SJCRH30 (cell line): ENCODE data around the gene FBXO40. TPM values are rescaled to one million over a fixed set of nuclear protein-coding genes. Genes with fewer than 3 reads are reported as not detected.
A peak's percentile ranks its signal among the peaks of the same experiment; 100 is the strongest.

ENCODE experiments used
- DNase-seq, 2 experiments: peaks; one replicate each; pipeline ENCODE4 v3.0.0-alpha.2; 2015 to 2020
- H3K27ac ChIP-seq: fragments of 250-450 bp; sonication (Bioruptor Pico); 2 replicates; pipeline ENCODE4 v1.5.1; 2020; ENCODE audit warnings: mild to moderate bottlenecking, moderate library complexity
- H3K27me3 ChIP-seq: fragments of 250-450 bp; sonication (Bioruptor Pico); 2 replicates; pipeline ENCODE4 v1.5.1; 2020; ENCODE audit warnings: mild to moderate bottlenecking, moderate library complexity
- H3K36me3 ChIP-seq: fragments of 250-450 bp; sonication (Bioruptor Pico); 2 replicates; pipeline ENCODE4 v1.5.1; 2020; ENCODE audit warnings: mild to moderate bottlenecking, moderate library complexity
- H3K4me1 ChIP-seq: fragments of 250-450 bp; sonication (Bioruptor Pico); 2 replicates; pipeline ENCODE4 v1.5.1; 2020; ENCODE audit warnings: mild to moderate bottlenecking, moderate library complexity
- H3K4me3 ChIP-seq: fragments of 250-450 bp; sonication (Bioruptor Pico); 2 replicates; pipeline ENCODE4 v1.5.1; 2020; ENCODE audit warnings: mild to moderate bottlenecking, moderate library complexity
- H3K9me3 ChIP-seq: fragments of 250-450 bp; sonication (Bioruptor Pico); replicated peaks from 2 replicates; pipeline ENCODE4 v1.5.1; 2020; ENCODE audit warnings: mild to moderate bottlenecking, moderate library complexity
- total RNA-seq: library from RNA; depleted of rRNA; stranded (reverse); fragments of >200 nt; shearing (Covaris generic); gene quantifications from 2 replicates; pipeline ENCODE4 v1.2.3, GENCODE V29; 2014

FBXO40 gene
- total RNA-seq, 1 experiment from 2014 or later: 0.02 TPM

DNA sequence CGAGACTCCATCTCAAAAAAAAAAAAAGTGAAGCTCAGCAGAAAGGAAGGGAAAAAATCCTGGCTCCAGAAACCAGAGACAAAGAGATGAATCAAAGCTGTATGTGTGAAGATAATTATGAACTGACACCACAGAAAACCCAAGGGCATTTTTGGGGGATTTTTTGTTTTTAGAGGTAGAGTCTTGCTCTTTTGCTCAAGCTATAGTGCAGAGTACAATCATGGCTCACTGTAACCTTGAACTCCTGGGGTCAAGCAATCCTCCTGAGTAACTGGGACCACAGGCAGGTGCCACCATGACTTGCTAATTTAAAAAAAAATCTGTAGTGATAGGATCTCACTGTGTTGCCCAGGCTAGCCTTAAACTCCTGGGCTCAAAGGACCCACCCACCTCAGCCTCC lies 44.7 kb downstream of the FBXO40 start:
- no peaks in the 10 kb centered on the region for H3K9me3 ChIP-seq
- DNase-seq: no peak
- H3K4me1 ChIP-seq: no peaks in the 10 kb centered on the region
- no peaks in the 10 kb centered on the region for H3K36me3 ChIP-seq
- H3K4me3 ChIP-seq: no peak overlapping the region
- no peaks in the 10 kb centered on the region for H3K27me3 ChIP-seq
- no peak overlapping the region for H3K27ac ChIP-seq

DNA sequence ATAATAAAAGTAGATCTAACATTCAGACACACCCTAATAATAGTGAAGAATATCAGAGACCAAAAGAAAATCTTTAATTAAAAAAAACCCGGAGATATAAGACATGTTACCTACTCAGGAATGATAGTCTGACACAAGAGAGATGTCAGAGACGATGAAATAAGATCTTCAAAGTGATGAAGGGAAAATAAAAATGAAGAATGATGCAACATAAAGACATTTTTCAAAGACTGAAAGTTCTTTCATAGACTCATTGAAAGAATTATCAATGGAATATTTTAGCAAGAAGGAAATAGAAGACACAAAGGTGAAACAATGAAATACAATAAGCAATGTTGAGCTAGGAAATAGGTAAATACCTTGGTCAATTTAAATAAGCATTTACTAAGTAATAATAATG lies 47.9 kb downstream of the FBXO40 start:
- no peak overlapping the region for H3K27ac ChIP-seq
- H3K27me3 ChIP-seq: no peaks in the 10 kb centered on the region
- no peaks in the 10 kb centered on the region for H3K4me1 ChIP-seq
- no peaks in the 10 kb centered on the region for H3K36me3 ChIP-seq
- H3K9me3 ChIP-seq: no peaks in the 10 kb centered on the region
- DNase-seq: no peak
- no peak overlapping the region for H3K4me3 ChIP-seq

DNA sequence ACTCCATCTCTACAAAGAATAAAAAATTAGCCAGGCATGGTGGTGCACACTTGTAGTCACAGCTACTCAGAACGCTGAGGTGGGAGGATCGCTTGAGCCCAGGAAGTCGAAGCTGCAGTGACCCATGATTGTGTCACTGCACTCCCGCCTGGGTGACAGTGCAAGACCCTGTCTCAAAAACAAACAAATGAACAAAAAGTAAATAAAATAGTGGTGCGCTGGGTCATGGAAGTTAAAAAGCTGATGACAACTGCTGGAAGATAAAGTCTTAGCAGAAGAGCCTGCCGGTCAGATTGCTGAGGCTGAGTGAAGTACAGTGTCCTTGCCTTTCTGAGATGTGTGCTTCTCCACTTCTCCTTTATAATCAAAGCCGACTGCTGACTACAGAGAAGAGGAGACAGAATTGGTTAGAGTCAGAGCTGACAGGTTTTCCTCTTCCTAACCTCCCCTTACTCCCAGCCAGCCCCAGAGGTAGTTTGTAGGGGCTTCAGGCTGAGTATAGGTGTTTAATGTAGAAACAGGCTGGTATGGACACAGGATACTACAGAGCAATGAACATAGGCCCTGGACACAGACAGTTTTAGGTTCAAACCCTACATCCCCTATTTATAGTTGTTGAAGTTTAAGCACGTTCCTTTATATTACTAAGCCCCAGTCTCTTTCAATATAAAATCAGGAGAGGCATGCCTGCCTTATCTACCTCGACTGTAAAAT lies 49.6 kb downstream of the FBXO40 start:
- H3K4me3 ChIP-seq: no peak overlapping the region
- H3K4me1 ChIP-seq: no peaks in the 10 kb centered on the region
- H3K27ac ChIP-seq: no peak overlapping the region
- no peaks in the 10 kb centered on the region for H3K9me3 ChIP-seq
- H3K27me3 ChIP-seq: no peaks in the 10 kb centered on the region
- no peak for DNase-seq
- no peaks in the 10 kb centered on the region for H3K36me3 ChIP-seq

DNA sequence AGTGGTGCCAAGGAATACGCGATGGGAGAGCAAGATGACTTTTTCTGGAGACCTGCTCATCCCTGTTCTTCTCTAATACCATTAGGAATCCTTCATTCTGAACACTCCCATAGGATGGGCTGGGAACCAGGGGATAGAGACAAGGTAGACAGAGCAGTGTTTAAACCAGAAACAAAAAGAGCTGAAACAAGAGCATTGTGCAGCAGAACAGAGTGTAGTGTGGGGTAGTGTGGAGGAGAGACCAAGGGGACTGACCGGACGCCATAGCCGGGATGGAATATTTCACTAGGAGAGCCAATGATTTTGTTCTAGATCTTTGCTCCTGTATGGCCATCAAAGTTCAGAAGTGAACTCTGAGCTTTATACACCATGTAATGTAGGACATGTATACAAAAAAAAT lies 51.9 kb downstream of the FBXO40 start:
- Histone ChIP-seq H3K9me3 (0 out of 2 replicates have a peak, but pooled peaks cover 3% of the 10 kb centered on the region), H3K4me1 (no peaks in the 10 kb centered on the region), H3K27ac (no peak overlapping the region), H3K36me3 (no peaks in the 10 kb centered on the region), H3K4me3 (no peak overlapping the region), H3K27me3 (no peaks in the 10 kb centered on the region)
- no peak for DNase-seq

DNA sequence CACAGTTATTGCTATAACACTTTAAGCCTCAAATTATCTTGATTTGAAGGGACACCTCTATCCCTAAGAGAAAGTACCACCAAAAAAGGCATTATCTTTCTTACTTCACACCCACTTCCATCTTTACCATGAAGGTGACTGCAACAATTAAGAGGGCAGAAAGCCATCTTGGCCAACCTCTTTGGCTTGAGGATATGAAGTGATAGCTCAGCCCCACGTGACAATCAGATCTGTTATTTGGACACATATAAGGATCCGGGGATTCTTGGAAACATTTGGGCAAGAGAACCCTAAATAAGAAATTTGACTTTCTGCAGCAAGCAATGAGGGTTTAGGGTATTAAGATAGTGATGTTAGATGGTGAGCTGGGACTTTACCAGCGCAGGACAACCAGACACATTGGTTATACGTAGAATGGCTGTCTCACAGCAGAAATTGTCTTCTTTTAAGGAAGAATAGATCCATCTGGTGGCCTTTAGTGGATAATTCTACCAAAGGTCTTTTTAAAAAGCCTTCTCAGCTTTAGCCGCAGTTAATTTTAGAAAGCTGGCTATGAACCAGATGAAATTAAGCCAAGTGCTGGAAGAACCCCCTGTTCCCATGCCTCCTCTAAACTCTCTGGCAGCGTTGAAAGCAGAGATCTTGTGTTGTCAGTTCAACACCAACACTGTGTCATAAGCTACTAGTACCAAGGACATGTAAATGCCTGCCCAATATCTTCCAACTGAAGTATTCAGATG lies 55.2 kb downstream of the FBXO40 start:
- Histone ChIP-seq H3K4me1 (no peaks in the 10 kb centered on the region; the same call in 1 of the 2 replicates), H3K27ac (no peak overlapping the region), H3K27me3 (no peaks in the 10 kb centered on the region), H3K4me3 (no peak overlapping the region), H3K9me3 (0 out of 2 replicates have a peak, but pooled peaks cover 3% of the 10 kb centered on the region), H3K36me3 (no peaks in the 10 kb centered on the region)
- DNase-seq: no peak

DNA sequence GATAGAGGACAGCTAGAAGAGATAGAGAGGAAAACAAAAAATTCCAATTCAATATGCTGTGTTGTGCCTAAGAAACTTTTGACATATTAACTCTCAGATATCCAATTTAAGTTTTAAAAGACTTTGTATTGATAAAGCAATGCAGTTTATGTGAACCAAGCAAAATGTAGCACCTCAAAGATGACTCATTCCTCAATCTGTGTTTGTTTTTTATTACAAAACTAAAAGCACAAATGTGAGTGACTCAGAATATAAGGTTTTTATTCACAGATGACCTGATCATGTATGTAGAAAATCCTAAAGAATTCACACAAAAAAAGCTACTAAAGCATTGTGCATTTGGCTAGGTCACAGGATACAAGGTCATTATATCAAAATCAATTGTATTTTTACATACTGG lies 56.5 kb downstream of the FBXO40 start:
- Histone ChIP-seq H3K27ac (no peak overlapping the region), H3K27me3 (no peaks in the 10 kb centered on the region), H3K36me3 (no peaks in the 10 kb centered on the region), H3K9me3 (0 out of 2 replicates have a peak, but pooled peaks cover 3% of the 10 kb centered on the region), H3K4me1 (no peaks in the 10 kb centered on the region; the same call in 1 of the 2 replicates), H3K4me3 (no peak overlapping the region)
- DNase-seq: no peak

DNA sequence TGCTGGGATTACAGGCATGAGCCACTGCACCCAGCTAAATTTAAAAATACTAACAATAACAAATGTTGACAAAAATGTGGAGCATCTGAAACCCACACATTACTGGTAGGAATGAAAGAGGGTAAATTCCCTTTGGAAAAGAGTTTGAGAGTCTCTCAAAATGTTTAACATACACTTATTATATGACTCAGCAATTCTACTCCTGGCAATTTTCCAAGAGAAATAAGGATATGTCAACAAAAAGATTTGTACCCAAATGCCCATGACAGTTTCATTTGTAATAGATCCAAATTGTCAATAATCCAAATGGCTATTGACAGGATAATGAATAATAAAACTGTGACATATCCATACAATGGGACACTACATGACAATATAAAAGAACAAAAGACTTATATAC lies 58.5 kb downstream of the FBXO40 start:
- H3K36me3 ChIP-seq: no peaks in the 10 kb centered on the region
- H3K4me3 ChIP-seq: no peak overlapping the region
- H3K27ac ChIP-seq: no peak overlapping the region
- peak in 1 of 2 experiments; percentile 25 for DNase-seq
- no peaks in the 10 kb centered on the region for H3K27me3 ChIP-seq
- H3K4me1 ChIP-seq: no peaks in the 10 kb centered on the region; the same call in 1 of the 2 replicates
- H3K9me3 ChIP-seq: 0 out of 2 replicates have a peak, but pooled peaks cover 3% of the 10 kb centered on the region

DNA sequence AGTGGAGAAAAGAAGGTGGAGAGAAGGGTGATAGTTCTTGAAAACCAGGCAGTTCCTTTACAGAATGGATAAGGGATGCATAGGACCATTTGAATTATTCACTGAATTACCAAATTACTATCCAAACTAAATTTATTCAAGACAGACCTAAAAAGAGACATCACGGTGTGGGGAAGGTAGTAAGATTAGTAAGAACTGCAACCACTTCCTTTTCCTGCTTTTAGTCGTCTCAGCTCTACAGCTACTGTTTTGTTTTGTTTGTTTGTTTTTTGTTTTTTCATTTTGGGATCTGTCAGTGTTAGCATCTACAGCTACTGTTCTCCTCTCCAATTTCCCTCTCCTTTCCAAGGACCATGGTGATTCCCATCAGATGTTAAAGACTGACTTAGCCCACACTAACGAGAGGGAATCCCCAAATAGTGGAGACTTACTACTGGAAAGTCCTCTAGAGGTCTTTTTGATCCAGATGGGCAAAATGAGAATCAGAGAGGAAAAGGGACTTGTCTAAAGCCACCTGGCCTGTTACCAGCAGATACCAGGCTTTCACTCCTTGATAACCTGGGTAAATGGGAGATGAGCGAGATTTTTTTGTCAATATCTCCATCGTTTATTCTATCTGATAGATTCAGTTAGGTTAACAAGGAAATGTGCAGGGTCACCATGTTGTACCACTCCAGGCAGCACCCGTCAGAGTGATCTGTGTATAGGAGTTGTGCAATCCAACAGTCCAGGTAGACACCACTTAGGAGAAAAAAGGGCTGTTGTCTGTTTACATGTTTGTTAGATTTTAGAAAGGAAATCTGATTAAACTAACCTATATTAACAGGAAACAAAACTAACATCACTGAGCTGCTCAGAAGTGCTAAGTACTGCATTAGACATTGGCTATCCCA lies 61.6 kb downstream of the FBXO40 start:
- Histone ChIP-seq H3K27me3 (no peaks in the 10 kb centered on the region), H3K4me3 (no peak overlapping the region), H3K4me1 (no peaks in the 10 kb centered on the region; the same call in 1 of the 2 replicates), H3K36me3 (no peaks in the 10 kb centered on the region), H3K9me3 (0 out of 2 replicates have a peak, but pooled peaks cover under 1% of the 10 kb centered on the region), H3K27ac (no peak overlapping the region)
- no peak for DNase-seq

DNA sequence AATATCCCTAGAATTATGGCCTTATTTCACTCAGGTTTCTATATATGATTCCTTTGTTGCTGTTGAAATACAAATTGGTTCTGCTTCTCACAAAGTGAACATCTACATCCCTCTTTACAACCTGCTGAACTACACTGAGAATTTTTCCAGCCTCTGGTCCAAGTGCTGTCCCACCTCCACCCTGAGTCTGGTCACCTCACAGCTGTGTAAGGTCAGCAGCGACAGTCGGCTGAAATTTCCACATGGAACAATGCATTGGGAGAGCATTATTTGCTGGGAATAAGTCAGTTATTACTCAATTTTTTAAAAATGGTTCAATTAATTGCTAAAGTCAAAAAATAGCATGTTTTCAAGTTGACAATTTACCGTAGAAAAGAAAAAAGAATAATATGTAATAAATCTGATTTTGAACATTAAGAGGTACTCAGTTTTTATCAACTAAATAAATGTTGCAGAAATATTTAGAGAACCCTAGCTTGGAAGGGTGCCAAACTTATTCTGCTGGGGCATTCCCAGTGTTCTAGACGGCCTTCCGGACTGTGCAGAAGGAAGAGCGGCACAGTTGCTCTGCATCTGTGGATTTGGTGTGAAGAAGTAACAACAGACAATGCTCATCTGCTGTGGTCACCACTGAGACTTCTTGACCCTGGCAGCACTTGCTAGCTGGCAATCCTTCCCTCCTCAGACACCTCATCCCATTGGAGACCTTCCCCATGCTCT lies 65.7 kb downstream of the FBXO40 start:
- no peaks in the 10 kb centered on the region for H3K27me3 ChIP-seq
- no peak overlapping the region for H3K4me3 ChIP-seq
- H3K9me3 ChIP-seq: no peaks in the 10 kb centered on the region
- no peak overlapping the region for H3K27ac ChIP-seq
- no peak for DNase-seq
- peaks cover 4% of the 10 kb centered on the region; the same call in 1 of the 2 replicates for H3K36me3 ChIP-seq
- H3K4me1 ChIP-seq: peaks cover 18% of the 10 kb centered on the region

DNA sequence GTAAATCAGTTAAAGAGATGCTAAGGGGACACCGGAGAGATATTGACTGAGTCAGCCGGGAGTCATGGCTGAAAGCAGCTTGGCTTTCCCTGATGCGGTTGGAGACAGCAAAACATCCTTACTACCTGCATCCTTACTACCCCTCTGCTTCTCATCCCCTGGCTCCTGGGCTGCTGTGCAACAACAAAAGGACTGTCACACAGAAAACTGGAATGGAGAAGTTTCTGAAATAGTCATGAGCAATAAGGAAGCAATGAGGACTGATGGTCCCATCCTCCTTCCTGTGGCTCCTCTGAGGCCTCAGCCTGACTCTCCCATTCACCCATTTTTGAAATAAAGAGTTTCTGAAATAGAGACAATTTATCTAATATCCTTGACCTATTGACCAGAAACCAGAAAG lies 66.4 kb downstream of the FBXO40 start:
- Histone ChIP-seq H3K36me3 (peaks cover 11% of the 10 kb centered on the region), H3K27me3 (no peaks in the 10 kb centered on the region), H3K4me1 (peaks cover 21% of the 10 kb centered on the region), H3K27ac (no peak overlapping the region), H3K9me3 (no peaks in the 10 kb centered on the region), H3K4me3 (no peak overlapping the region)
- no peak for DNase-seq

DNA sequence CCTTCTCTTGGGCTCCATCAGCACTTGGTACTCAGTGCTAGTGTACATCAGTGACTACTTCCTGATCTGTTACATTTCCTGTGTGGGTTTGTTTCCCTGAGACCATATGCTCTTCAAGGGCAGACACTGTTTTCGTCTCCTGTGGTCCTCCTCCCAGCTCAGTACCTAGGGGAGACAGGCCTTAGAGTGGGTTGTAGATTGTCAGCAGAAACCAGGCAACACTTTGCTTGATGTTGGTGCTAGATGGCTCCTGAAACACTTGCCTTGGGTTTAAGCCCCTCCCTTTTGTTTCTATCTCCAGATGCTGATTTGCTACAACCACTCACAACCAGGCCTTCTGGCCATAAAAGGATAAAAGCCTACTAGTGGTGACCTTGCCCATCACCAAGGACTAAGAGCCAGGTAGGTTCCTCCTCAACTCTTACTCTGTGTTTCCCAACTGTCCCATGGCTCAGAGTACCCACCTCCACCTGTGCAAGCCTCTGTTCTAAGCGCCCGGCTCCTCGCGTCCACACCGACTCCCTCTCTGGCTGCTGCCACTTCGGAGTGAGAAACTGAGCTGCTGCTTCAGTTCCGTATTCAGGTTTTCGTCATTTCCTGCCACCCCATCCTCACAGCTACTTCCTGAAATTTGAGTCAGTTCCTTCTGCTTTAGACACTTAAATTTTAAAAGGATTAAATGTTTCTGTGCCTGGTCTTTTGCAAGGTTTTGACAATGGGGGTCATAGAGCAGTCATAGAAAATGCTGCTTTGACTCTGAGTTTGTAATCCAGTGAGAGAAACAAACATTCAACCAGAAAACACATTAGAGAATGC lies 67.4 kb downstream of the FBXO40 start, which contains the start of gene HCLS1:
HCLS1 (minus strand) TSS at position 548 of the 816 bp plus-strand sequence. CDS start 2,556 bp downstream, outside the sequence.
- no peak within 1 kb of the TSS for H3K27ac ChIP-seq
- no peak for DNase-seq
- peaks cover 14% of the 10 kb centered on the region for H3K36me3 ChIP-seq
- no peak within 1 kb of the TSS for H3K4me3 ChIP-seq
- no peaks in the 10 kb centered on the region for H3K9me3 ChIP-seq
- H3K27me3 ChIP-seq: no peaks in the 10 kb centered on the region
- H3K4me1 ChIP-seq: peaks cover 21% of the 10 kb centered on the region

DNA sequence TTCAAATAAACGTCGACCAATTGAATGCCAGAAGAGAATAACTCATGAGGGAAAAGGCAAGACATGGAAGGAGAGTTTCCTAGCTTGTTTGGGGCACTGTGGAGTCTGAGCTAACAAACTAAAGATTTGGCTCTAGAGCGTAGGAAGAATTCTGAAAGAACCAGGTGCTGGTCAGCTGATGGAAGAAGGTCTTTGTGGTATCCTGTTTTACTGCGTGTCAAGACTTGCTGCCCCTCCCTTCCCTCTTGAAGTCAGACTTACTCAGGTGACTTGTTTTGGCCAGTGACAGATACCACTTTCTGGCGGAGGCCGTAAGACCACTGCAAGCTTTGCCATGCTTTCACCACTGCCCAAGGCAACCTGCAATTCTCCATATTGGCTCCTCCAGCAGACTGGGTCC lies 68.2 kb downstream of the FBXO40 start:
- DNase-seq: no peak
- no peaks in the 10 kb centered on the region for H3K27me3 ChIP-seq
- no peak overlapping the region for H3K27ac ChIP-seq
- H3K9me3 ChIP-seq: no peaks in the 10 kb centered on the region
- peaks cover 18% of the 10 kb centered on the region for H3K36me3 ChIP-seq
- H3K4me1 ChIP-seq: peaks cover 21% of the 10 kb centered on the region
- H3K4me3 ChIP-seq: no peak overlapping the region

DNA sequence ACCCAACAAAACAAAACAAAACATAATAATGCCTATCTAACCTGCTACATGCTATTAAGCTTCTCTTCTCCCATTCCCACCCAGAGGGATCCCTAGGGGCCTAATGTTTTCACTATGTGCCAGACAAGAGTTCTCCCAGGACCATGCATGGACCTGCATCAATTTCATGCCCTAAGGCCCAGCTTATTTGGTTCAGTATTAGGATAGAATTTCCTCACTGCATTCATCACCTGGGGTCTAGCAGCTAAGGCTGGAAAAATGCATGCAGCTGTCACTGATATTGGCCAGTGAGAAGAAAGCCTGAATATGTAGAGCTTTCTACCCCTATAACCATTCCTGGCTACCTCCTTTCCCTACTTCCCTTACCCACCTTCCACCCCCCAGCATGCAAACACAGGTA lies 69.6 kb downstream of the FBXO40 start:
- Histone ChIP-seq H3K4me3 (no peak overlapping the region), H3K9me3 (no peaks in the 10 kb centered on the region), H3K27ac (peak overlapping the region; percentile 32), H3K27me3 (no peaks in the 10 kb centered on the region), H3K4me1 (peaks cover 21% of the 10 kb centered on the region), H3K36me3 (peaks cover 31% of the 10 kb centered on the region)
- DNase-seq: peak; percentile 64 to 78
